Stomach (tissue), 9 donors: ENCODE measurements around the gene NHERF1. TPM values are rescaled to one million over a fixed set of nuclear protein-coding genes. Genes with fewer than 3 reads are reported as not detected.

Experiments used
- DNase-seq, 2 donors: peaks; one replicate each; pipeline versions ENCODE4 v3.0.0 to v3.0.0-alpha.2; 2013 to 2019
- H3K27ac ChIP-seq, 5 donors: fragments of 200-600 bp in 4 of 5; sonication (generic) in 4 of 5; one replicate each; pipeline ENCODE4 v1.5.1; 2013 to 2019; ENCODE audit warnings: mild to moderate bottlenecking in 1 of 5, moderate library complexity in 1 of 5
- H3K27me3 ChIP-seq, 3 donors: fragments of 200-600 bp; sonication (generic); one replicate each; pipeline ENCODE4 v1.5.1; 2017 to 2019; ENCODE audit warnings: mixed run types in 1 of 3
- H3K36me3 ChIP-seq, 4 donors: fragments of 200-600 bp; sonication (generic); 1 replicate in 3 of 4; 2 replicates in 1 of 4; pipeline ENCODE4 v1.5.1; 2016 to 2019
- H3K4me1 ChIP-seq, 4 donors: fragments of 200-600 bp; sonication (generic); one replicate each; pipeline ENCODE4 v1.5.1; 2016 to 2019
- H3K4me3 ChIP-seq, 4 donors: fragments of 200-600 bp; sonication (generic) in 3 of 4; one replicate each; pipeline ENCODE4 v1.5.1; 2016 to 2019; ENCODE audit warnings: mild to moderate bottlenecking in 1 of 4
- H3K9me3 ChIP-seq, 4 donors: fragments of 200-600 bp; sonication (generic); one replicate each; pipeline ENCODE4 v1.5.1; 2016 to 2019
- EP300 ChIP-seq: sonication (generic); formaldehyde crosslinking; IDR thresholded peaks from one replicate; pipeline ENCODE4 v1.6.1; 2017; ENCODE audit warnings: antibody characterized with exemption
- POLR2A ChIP-seq, 4 donors: fragments of 450-650 bp; IDR thresholded peaks; one replicate each; pipeline ENCODE4 v1.6.1; 2016; ENCODE audit warnings: antibody characterized with exemption in 4 of 4, control low read depth in 2 of 4, mild to moderate bottlenecking in 1 of 4, moderate library complexity in 1 of 4
- POLR2AphosphoS5 ChIP-seq, 3 donors: sonication (generic); formaldehyde crosslinking; IDR thresholded peaks; one replicate each; pipeline ENCODE4 v1.6.1; 2016; ENCODE audit warnings: antibody characterized with exemption in 3 of 3
- WGBS, 5 donors: extraction: QIAGEN DNeasy Blood & Tissue Kit in 3 of 5; methylation state at CpG; one replicate each; pipeline versions ENCODE4 v1.1.5 to v1.1.7; 2013 to 2018; 5-methylcytosine and 5-hydroxymethylcytosine counted together
- intact Hi-C: fragments of 100-400 bp; cut with DNase I; formaldehyde crosslinking; loops from one replicate; pipeline ENCODE4 v1.15.1; 2023; ENCODE audit warnings: low total_unique reads
- polyA plus RNA-seq, 3 donors: library from polyadenylated mRNA; stranded (reverse); fragments of 200-250 nt; gene quantifications; one replicate each; pipeline ENCODE4 v1.2.3, GENCODE V29; 2013
- total RNA-seq, 5 donors: library from RNA; depleted of rRNA; stranded (reverse); fragments of >200 nt; gene quantifications; one replicate each; pipeline versions ENCODE4 v1.1.0 to v1.2.3, GENCODE V29; 2014 to 2016
- TF ChIP-seq, protein P1 (sequence below), 7 experiments: fragments of 450-650 bp in 4 of 7; fragments of 200-600 bp in 3 of 7; sonication (generic) in 3 of 7; IDR thresholded peaks; one replicate each; pipeline ENCODE4 v1.5.1; 2016 to 2019; ENCODE audit warnings: antibody characterized with exemption in 7 of 7, control low read depth in 2 of 7, mild to moderate bottlenecking in 1 of 7
- donor health status: healthy with polysubstance abuse.
- donor health status: Bipolar disorder and iron deficiency.
- donor health status: healthy.

NHERF1 gene
- total and polyA plus RNA-seq, 8 donors: 14.9 to 152 (median 82.4) TPM

DNA sequence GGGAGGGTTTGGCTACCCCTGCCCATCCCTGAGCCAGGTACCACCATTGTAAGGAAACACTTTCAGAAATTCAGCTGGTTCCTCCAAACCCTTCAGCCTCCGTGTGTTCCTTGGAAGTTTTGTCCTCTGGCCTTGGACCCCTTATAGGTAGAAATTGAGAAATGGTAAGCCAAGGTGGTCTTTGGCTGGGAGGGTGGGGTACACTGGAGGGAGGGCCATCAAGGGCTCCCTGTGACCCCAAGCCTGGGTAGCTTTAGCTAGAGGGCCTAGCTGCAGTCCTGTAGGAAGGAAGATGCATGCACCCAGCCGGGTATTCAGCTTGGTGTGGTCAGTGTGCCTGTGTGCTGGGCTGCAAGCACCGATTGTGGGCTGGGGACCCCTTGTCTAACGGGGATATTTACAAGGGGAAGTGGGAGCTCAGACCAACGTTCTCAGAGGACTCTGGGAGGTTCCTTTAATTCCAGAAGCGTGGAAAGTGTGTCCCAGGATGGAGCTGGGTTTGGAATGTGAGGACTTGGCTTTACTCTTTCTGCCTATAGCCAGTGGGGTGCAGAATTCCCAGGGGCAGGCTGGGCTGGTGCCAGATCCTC lies 20.9 kb downstream of the NHERF1 start:
- H3K4me3 ChIP-seq: no peak overlapping the region
- H3K9me3 ChIP-seq: no peaks in the 10 kb centered on the region
- H3K4me1 ChIP-seq: peaks cover 33 to 46% (median 37%) of the 10 kb centered on the region in 4 donors
- 33 to 52% (median 38%) methylated on average over 5 to 6 of the region's 6 CpGs for WGBS, 5 donors
- no peak for DNase-seq
- TF ChIP-seq EP300 (no peak), POLR2AphosphoS5 (IDR thresholded peaks at IDR 0.05) (no peak), POLR2A (IDR thresholded peaks at IDR 0.05) (no peak)
- TF ChIP-seq, protein P1, sequence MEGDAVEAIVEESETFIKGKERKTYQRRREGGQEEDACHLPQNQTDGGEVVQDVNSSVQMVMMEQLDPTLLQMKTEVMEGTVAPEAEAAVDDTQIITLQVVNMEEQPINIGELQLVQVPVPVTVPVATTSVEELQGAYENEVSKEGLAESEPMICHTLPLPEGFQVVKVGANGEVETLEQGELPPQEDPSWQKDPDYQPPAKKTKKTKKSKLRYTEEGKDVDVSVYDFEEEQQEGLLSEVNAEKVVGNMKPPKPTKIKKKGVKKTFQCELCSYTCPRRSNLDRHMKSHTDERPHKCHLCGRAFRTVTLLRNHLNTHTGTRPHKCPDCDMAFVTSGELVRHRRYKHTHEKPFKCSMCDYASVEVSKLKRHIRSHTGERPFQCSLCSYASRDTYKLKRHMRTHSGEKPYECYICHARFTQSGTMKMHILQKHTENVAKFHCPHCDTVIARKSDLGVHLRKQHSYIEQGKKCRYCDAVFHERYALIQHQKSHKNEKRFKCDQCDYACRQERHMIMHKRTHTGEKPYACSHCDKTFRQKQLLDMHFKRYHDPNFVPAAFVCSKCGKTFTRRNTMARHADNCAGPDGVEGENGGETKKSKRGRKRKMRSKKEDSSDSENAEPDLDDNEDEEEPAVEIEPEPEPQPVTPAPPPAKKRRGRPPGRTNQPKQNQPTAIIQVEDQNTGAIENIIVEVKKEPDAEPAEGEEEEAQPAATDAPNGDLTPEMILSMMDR (IDR thresholded peaks at IDR 0.05): no peak
- H3K36me3 ChIP-seq: peaks cover 31 to 72% (median 69%) of the 10 kb centered on the region in 4 donors
- peak overlapping the region in 4 of 5 donors; percentile 69 to 78 (median 76) for H3K27ac ChIP-seq
- no peaks in the 10 kb centered on the region for H3K27me3 ChIP-seq
- intact Hi-C loops: no loop called here

- Histone ChIP-seq H3K4me1 (peaks cover 37 to 52% (median 41%) of the 10 kb centered on the region in 4 donors), H3K4me3 (no peak overlapping the region), H3K27ac (peak overlapping the region; percentile 27 to 78 (median 74)), H3K9me3 (no peaks in the 10 kb centered on the region), H3K27me3 (no peaks in the 10 kb centered on the region), H3K36me3 (peaks cover 31 to 66% (median 63%) of the 10 kb centered on the region in 4 donors)
- intact Hi-C loops: no loop called here
- 19 to 50% (median 31%) methylated on average over 5 of the region's 5 CpGs for WGBS, 5 donors
- TF ChIP-seq EP300: no peak
- peak in 2 of 3 donors; percentile 16 to 27 for TF ChIP-seq POLR2AphosphoS5 (IDR thresholded peaks at IDR 0.05)
- TF ChIP-seq, protein P1 (IDR thresholded peaks at IDR 0.05): no peak
- DNase-seq: peak in 1 of 2 donors; percentile 79
Measured at GRCh38 chr17:74769856-74770497, 21.5 kb downstream of the NHERF1 start.

DNA sequence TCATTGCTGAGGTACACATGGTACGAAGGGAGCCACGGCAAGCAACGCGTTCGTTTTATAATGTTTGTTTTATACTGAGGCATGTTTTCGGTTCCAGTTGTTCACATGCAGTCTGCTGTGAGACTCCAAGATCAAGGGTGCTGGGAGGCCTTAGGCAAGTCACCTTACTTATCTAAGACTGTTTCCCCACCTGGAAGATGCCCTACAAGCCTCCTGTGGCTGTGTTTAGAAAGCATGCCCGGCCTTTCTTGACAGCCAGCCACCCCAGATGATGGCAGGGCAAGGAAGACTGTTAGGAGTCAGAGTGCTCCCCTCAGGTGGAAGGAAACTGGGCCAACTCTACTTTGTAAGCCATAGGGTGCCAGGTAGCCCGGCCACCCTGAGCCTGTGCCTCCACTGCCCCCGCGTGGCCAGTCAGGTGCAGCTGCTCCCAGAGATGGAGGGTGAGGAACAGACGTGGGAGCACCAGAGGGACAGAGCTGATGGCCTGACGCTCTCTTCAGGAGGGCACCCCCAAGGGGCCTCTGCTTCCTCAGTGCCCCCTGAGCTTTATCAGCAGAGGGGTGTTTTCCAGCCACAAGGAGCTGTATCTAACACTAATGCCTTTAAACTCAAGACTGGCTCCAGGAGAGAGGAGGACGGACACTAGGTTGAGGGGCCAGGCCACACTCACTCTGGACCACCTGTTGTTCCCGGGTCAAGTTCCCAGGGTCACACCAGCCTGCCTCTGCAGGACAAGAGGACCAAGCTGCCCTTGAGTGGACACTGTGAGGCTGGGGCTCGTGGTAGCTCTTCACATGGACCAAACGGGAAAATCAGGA lies 22.3 kb downstream of the NHERF1 start:
- Histone ChIP-seq H3K27ac (peak overlapping the region; percentile 27 to 78 (median 69)), H3K9me3 (no peaks in the 10 kb centered on the region), H3K36me3 (peaks cover 31 to 65% (median 61%) of the 10 kb centered on the region in 4 donors), H3K4me3 (no peak overlapping the region), H3K4me1 (peaks cover 44 to 59% (median 49%) of the 10 kb centered on the region in 4 donors), H3K27me3 (no peaks in the 10 kb centered on the region)
- WGBS, 5 donors: 32 to 58% (median 38%) methylated on average over 15 to 16 of the region's 16 CpGs
- TF ChIP-seq, protein P1 (IDR thresholded peaks at IDR 0.05): peak in 5 of 7 experiments; percentile 69 to 94 (median 76)
- TF ChIP-seq POLR2AphosphoS5 (IDR thresholded peaks at IDR 0.05): peak in 1 of 3 donors; percentile 82
- TF ChIP-seq POLR2A (IDR thresholded peaks at IDR 0.05): no peak
- intact Hi-C loops: no loop called here
- DNase-seq: peak; percentile 89 to 90

DNA sequence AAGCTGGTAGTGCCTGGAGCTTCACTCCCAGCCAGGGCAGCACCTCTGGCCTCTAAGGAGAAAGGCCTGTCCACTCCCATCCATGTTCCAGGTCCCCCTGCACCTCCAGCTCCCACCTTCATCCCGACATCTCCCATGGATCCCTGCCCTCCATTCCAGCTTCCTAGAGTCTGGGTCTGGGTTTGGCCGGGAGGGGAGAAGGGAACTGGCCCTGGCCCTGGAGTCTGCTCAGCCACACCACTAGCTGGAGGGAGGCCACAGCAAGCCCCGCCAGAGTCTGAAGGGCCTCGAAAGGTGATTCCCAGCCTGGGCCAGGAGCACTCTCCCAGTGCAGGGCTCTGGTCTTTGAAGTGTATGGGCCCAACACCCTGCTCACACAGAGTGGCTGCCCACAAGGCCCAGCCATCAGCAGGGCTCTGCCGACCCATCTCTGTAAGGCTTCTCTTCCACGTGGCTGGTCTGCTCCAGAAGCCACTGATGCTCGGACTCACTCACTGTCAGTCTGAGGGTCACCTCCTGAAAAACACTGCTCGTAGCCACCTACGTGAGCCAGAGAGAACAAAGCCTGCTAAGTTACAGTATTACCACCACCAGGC lies 23.0 kb downstream of the NHERF1 start:
- Histone ChIP-seq H3K4me1 (peaks cover 44 to 61% (median 48%) of the 10 kb centered on the region in 4 donors), H3K27me3 (no peaks in the 10 kb centered on the region), H3K36me3 (peaks cover 31 to 61% (median 60%) of the 10 kb centered on the region in 4 donors), H3K9me3 (no peaks in the 10 kb centered on the region), H3K4me3 (no peak overlapping the region), H3K27ac (no peak overlapping the region)
- no peak for TF ChIP-seq POLR2AphosphoS5 (IDR thresholded peaks at IDR 0.05)
- TF ChIP-seq POLR2A (IDR thresholded peaks at IDR 0.05): no peak
- TF ChIP-seq, protein P1 (IDR thresholded peaks at IDR 0.05): no peak
- no peak for TF ChIP-seq EP300
- intact Hi-C loops: no loop called here
- no peak for DNase-seq
- WGBS, 5 donors: 70 to 85% (median 84%) methylated on average over 8 to 9 of the region's 9 CpGs
